Measurements from ENCODE around the gene NOL3. TPM values are rescaled to one million over a fixed set of nuclear protein-coding genes. Genes with fewer than 3 reads are reported as not detected.

Gene NOL3
- polyA plus RNA-seq, 1 of the 3 experiments (the other 2 are of a cell fraction): 34.1 TPM

GRCh38 chr16:67182288-67182687 lies 11.9 kb downstream of the NOL3 start (continued):
- TF ChIP-seq EP300 (IDR thresholded peaks at IDR 0.05; ENCODE audit: borderline replicate concordance in 1 of 2, low read depth in 1 of 2, low read length in 1 of 2): no peak
- no peak for TF ChIP-seq ELF1 (IDR thresholded peaks at IDR 0.05)
- TF ChIP-seq TEAD4 (IDR thresholded peaks at IDR 0.05; ENCODE audit: borderline replicate concordance, insufficient read depth): no peak
- TF ChIP-seq FOSL2 (IDR thresholded peaks at IDR 0.05; ENCODE audit: borderline replicate concordance, low read depth): no peak

GRCh38 chr16:67183284-67183626 lies 12.9 kb downstream of the NOL3 start:
- TF ChIP-seq, protein P1, sequence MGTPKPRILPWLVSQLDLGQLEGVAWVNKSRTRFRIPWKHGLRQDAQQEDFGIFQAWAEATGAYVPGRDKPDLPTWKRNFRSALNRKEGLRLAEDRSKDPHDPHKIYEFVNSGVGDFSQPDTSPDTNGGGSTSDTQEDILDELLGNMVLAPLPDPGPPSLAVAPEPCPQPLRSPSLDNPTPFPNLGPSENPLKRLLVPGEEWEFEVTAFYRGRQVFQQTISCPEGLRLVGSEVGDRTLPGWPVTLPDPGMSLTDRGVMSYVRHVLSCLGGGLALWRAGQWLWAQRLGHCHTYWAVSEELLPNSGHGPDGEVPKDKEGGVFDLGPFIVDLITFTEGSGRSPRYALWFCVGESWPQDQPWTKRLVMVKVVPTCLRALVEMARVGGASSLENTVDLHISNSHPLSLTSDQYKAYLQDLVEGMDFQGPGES (IDR thresholded peaks at IDR 0.05; ENCODE audit: low read depth, low read length): no peak
- no peak; the same call in 1 of the 2 replicates for TF ChIP-seq SMC3 (IDR thresholded peaks at IDR 0.05; ENCODE audit: low read depth, low read length)
- TF ChIP-seq, protein P2, sequence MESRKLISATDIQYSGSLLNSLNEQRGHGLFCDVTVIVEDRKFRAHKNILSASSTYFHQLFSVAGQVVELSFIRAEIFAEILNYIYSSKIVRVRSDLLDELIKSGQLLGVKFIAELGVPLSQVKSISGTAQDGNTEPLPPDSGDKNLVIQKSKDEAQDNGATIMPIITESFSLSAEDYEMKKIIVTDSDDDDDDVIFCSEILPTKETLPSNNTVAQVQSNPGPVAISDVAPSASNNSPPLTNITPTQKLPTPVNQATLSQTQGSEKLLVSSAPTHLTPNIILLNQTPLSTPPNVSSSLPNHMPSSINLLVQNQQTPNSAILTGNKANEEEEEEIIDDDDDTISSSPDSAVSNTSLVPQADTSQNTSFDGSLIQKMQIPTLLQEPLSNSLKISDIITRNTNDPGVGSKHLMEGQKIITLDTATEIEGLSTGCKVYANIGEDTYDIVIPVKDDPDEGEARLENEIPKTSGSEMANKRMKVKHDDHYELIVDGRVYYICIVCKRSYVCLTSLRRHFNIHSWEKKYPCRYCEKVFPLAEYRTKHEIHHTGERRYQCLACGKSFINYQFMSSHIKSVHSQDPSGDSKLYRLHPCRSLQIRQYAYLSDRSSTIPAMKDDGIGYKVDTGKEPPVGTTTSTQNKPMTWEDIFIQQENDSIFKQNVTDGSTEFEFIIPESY (IDR thresholded peaks at IDR 0.05; ENCODE audit: borderline replicate concordance, low read depth): no peak
- TF ChIP-seq EP300 (IDR thresholded peaks at IDR 0.05; ENCODE audit: borderline replicate concordance in 1 of 2, low read depth in 1 of 2, low read length in 1 of 2): no peak
- no peak for TF ChIP-seq CTCF (IDR thresholded peaks at IDR 0.05)
- no peak for TF ChIP-seq FOXM1 (IDR thresholded peaks at IDR 0.05; ENCODE audit: low read depth)
- TF ChIP-seq MEF2A (IDR thresholded peaks at IDR 0.05; ENCODE audit: borderline replicate concordance, low read depth): no peak
- no peak for TF ChIP-seq USF1 (IDR thresholded peaks at IDR 0.05; ENCODE audit: borderline replicate concordance, low read depth)
- no peak for TF ChIP-seq RFX5 (IDR thresholded peaks at IDR 0.05; ENCODE audit: low read length)
- TF ChIP-seq YY1 (IDR thresholded peaks at IDR 0.05; ENCODE audit: low read depth): no peak
- TF ChIP-seq NFIC (IDR thresholded peaks at IDR 0.05; ENCODE audit: borderline replicate concordance): no peak
- no peak for TF ChIP-seq JUND (IDR thresholded peaks at IDR 0.05)
- no peak for TF ChIP-seq PBX3 (IDR thresholded peaks at IDR 0.05)
- no peak for TF ChIP-seq RXRA (IDR thresholded peaks at IDR 0.05; ENCODE audit: borderline replicate concordance, low read depth)
- TF ChIP-seq TAF1 (IDR thresholded peaks at IDR 0.05; ENCODE audit: borderline replicate concordance, low read depth, low read length): no peak
- TF ChIP-seq GATA2 (CRISPR knock-in tag; IDR thresholded peaks at IDR 0.05): no peak
- no peak for TF ChIP-seq NRF1 (IDR thresholded peaks at IDR 0.05; ENCODE audit: low read depth, low read length)
- TF ChIP-seq FOXJ3 (CRISPR knock-in tag; IDR thresholded peaks at IDR 0.05): no peak
- Histone ChIP-seq H2AFZ (ENCODE audit: low read depth) (peak overlapping the region; percentile 66; the same call in 1 of the 2 replicates), H3K9ac (peak overlapping the region; percentile 96), H3K79me2 (ENCODE audit: insufficient read depth) (peaks cover 22% of the 10 kb centered on the region), H3K4me1 (ENCODE audit: control insufficient read depth in 1 of 2, insufficient read depth in 2 of 2, low read depth in 1 of 2, low read length in 1 of 2) (peaks cover 22 to 34% of the 10 kb centered on the region in 2 experiments), H4K20me1 (ENCODE audit: insufficient read depth) (no peaks in the 10 kb centered on the region; the same call in none of the 2 replicates), H3K27ac (ENCODE audit: low read depth in 2 of 2, low read length in 1 of 2) (peak overlapping the region; percentile 60 to 92; a peak in 3 of 4 replicates), H3K36me3 (replicated peaks in 1 of 2; ENCODE audit: control insufficient read depth in 1 of 2, insufficient read depth in 2 of 2, low read length in 1 of 2) (no peaks in the 10 kb centered on the region), H3F3A (replicated peaks; ENCODE audit: insufficient read depth) (peaks cover 36% of the 10 kb centered on the region), H3K9me2 (no peaks in the 10 kb centered on the region), H3K4me3 (ENCODE audit: low read depth in 2 of 2, low read length in 1 of 2) (peak overlapping the region; percentile 81 to 82), H3K27me3 (ENCODE audit: insufficient read depth) (no peaks in the 10 kb centered on the region), H3K4me2 (peak overlapping the region; percentile 92), H3K9me3 (no peaks in the 10 kb centered on the region)
- 3% methylated on average over 11 of the region's 11 CpGs for WGBS (ENCODE audit: low lambda C conversion rate)
- ChIA-PET POLR2A (interaction anchor here (0.7 to 1.6 kb wide), 2 partner anchors 9 to 77 kb away, joined by 3 to 5 read pairs; no protein-coding TSS in a partner anchor), CTCF (interaction anchor here (1.4 to 4.2 kb wide), 5 partner anchors 8 to 170 kb away, joined by 3 to 27 read pairs (median 7); partner anchors contain the start of genes B3GNT9 and NOL3)
- no peak for DNase-seq
